HG03039 (cell line): Measurements from ENCODE around the gene PRICKLE2.

Experiments
- ATAC-seq: cut with Tn5 transposase; IDR thresholded peaks from one replicate; pipeline ENCODE4 v1.9.1; 2021; ENCODE audit warnings: mild to moderate bottlenecking, moderate library complexity; ENCODE audit not compliant: unreplicated experiment

PRICKLE2 gene

GRCh38 chr3:64138656-64139375, 86.5 kb downstream of the PRICKLE2 start:
- ATAC-seq = no peak

GRCh38 chr3:64138046-64138445, 87.2 kb downstream of the PRICKLE2 start:
- no peak for ATAC-seq

GRCh38 chr3:64134882-64135281, 90.4 kb downstream of the PRICKLE2 start:
- ATAC-seq = no peak

GRCh38 chr3:64133987-64134386, 91.3 kb downstream of the PRICKLE2 start:
- no peak for ATAC-seq

GRCh38 chr3:64133272-64133671, 92.0 kb downstream of the PRICKLE2 start:
- ATAC-seq = no peak

GRCh38 chr3:64131725-64132469, 93.4 kb downstream of the PRICKLE2 start:
- no peak for ATAC-seq

- ATAC-seq = no peak
Measured at GRCh38 chr3:64130436-64130835, 94.8 kb downstream of the PRICKLE2 start.

- no peak for ATAC-seq
Measured at GRCh38 chr3:64129581-64129980, 95.7 kb downstream of the PRICKLE2 start.

- ATAC-seq = no peak
Measured at GRCh38 chr3:64129106-64129505, 96.2 kb downstream of the PRICKLE2 start.

GRCh38 chr3:64125561-64125960, 99.7 kb downstream of the PRICKLE2 start:
- ATAC-seq = no peak

- no peak for ATAC-seq
Measured at GRCh38 chr3:64123931-64124330, 101.3 kb downstream of the PRICKLE2 start.

GRCh38 chr3:64122476-64122875, 102.8 kb downstream of the PRICKLE2 start:
- ATAC-seq = no peak

- no peak for ATAC-seq
Measured at GRCh38 chr3:64121750-64122311, 103.4 kb downstream of the PRICKLE2 start.

- ATAC-seq = no peak
Measured at GRCh38 chr3:64120876-64121275, 104.4 kb downstream of the PRICKLE2 start.

- no peak for ATAC-seq
Measured at GRCh38 chr3:64117483-64117882, 107.8 kb downstream of the PRICKLE2 start.

GRCh38 chr3:64114651-64115050, 110.6 kb downstream of the PRICKLE2 start:
- no peak for ATAC-seq

- ATAC-seq = no peak
Measured at GRCh38 chr3:64111872-64112271, 113.4 kb downstream of the PRICKLE2 start.

- no peak for ATAC-seq
Measured at GRCh38 chr3:64111083-64111482, 114.2 kb downstream of the PRICKLE2 start.

GRCh38 chr3:64110071-64110470, 115.2 kb downstream of the PRICKLE2 start:
- ATAC-seq = no peak

- ATAC-seq = no peak
Measured at GRCh38 chr3:64109438-64109837, 115.8 kb downstream of the PRICKLE2 start.

GRCh38 chr3:64108784-64109317, 116.4 kb downstream of the PRICKLE2 start:
- no peak for ATAC-seq

GRCh38 chr3:64108231-64108630, 117.0 kb downstream of the PRICKLE2 start:
- ATAC-seq = no peak
